Subcutaneous abdominal adipose tissue (tissue), 5 donors: Measurements from ENCODE around the gene CD226.
"Not testable (repeated sequence)": the region's sequence is repeated elsewhere in the genome, so short reads cannot be mapped to it uniquely, and the experiment has no call there.

ENCODE experiments used
- H3K27ac ChIP-seq: one replicate; pipeline ENCODE4 v1.7.0; 2013; ENCODE audit warnings: low read depth, mild to moderate bottlenecking, inconsistent platforms, low read length, moderate library complexity
- H3K27me3 ChIP-seq, 5 donors: one replicate each; pipeline ENCODE4 v1.7.0; 2013; ENCODE audit warnings: low read length in 5 of 5, inconsistent platforms in 1 of 5; ENCODE audit not compliant: control insufficient read depth in 5 of 5, insufficient read depth in 4 of 5
- H3K36me3 ChIP-seq, 5 donors: one replicate each; pipeline ENCODE4 v1.7.0; 2013; ENCODE audit warnings: low read length in 5 of 5; ENCODE audit not compliant: control insufficient read depth in 5 of 5, insufficient read depth in 5 of 5
- H3K4me1 ChIP-seq, 5 donors: one replicate each; pipeline ENCODE4 v1.7.0; 2013; ENCODE audit warnings: low read length in 5 of 5, mild to moderate bottlenecking in 3 of 5, moderate library complexity in 1 of 5; ENCODE audit not compliant: control insufficient read depth in 5 of 5, insufficient read depth in 5 of 5
- H3K4me3 ChIP-seq, 5 donors: one replicate each; pipeline ENCODE4 v1.7.0; 2013; ENCODE audit warnings: low read length in 5 of 5, low read depth in 1 of 5
- H3K9ac ChIP-seq, 5 donors: one replicate each; pipeline ENCODE4 v1.7.0; 2013; ENCODE audit warnings: low read length in 5 of 5, mild to moderate bottlenecking in 4 of 5, moderate library complexity in 3 of 5
- H3K9me3 ChIP-seq, 5 donors: one replicate each; pipeline ENCODE4 v1.7.0; 2013; ENCODE audit warnings: low read length in 5 of 5; ENCODE audit not compliant: control insufficient read depth in 5 of 5
- donor health status: healthy.
- donor health status: healthy.
- donor health status: healthy.
- donor health status: healthy.
- donor health status: healthy.

CD226 gene

GRCh38 chr18:69929041-69929774, 18.5 kb downstream of the CD226 start:
- H3K4me3 ChIP-seq: no peak overlapping the region
- H3K9ac ChIP-seq: no peak overlapping the region
- H3K9me3 ChIP-seq: no peaks in the 10 kb centered on the region
- no peaks in the 10 kb centered on the region for H3K27me3 ChIP-seq
- no peaks in the 10 kb centered on the region for H3K36me3 ChIP-seq
- no peaks in the 10 kb centered on the region for H3K4me1 ChIP-seq
- no peak overlapping the region for H3K27ac ChIP-seq

GRCh38 chr18:69916412-69916811, 31.3 kb downstream of the CD226 start:
- Histone ChIP-seq H3K4me3 (no peak overlapping the region), H3K36me3 (no peaks in the 10 kb centered on the region), H3K9ac (no peak overlapping the region), H3K9me3 (no peaks in the 10 kb centered on the region), H3K27ac (no peak overlapping the region), H3K4me1 (no peaks in the 10 kb centered on the region), H3K27me3 (no peaks in the 10 kb centered on the region)

- Histone ChIP-seq H3K9ac (no peak overlapping the region), H3K27me3 (no peaks in the 10 kb centered on the region), H3K9me3 (no peaks in the 10 kb centered on the region), H3K4me1 (no peaks in the 10 kb centered on the region), H3K36me3 (no peaks in the 10 kb centered on the region), H3K4me3 (no peak overlapping the region), H3K27ac (no peak overlapping the region)
Observed at GRCh38 chr18:69908838-69909237, 38.8 kb downstream of the CD226 start.

GRCh38 chr18:69906765-69907164, 40.9 kb downstream of the CD226 start:
- no peaks in the 10 kb centered on the region for H3K27me3 ChIP-seq
- no peaks in the 10 kb centered on the region for H3K36me3 ChIP-seq

GRCh38 chr18:69900941-69901340, 46.7 kb downstream of the CD226 start:
- Histone ChIP-seq H3K27me3 (no peaks in the 10 kb centered on the region), H3K4me1 (no peaks in the 10 kb centered on the region), H3K27ac (no peak overlapping the region), H3K9ac (no peak overlapping the region), H3K36me3 (no peaks in the 10 kb centered on the region), H3K4me3 (no peak overlapping the region), H3K9me3 (peaks cover 0 to 2% (median 0%) of the 10 kb centered on the region in 5 donors)

More at GRCh38 chr18:69906765-69907164, 40.9 kb downstream of the CD226 start:
- no peak overlapping the region for H3K27ac ChIP-seq
- peaks cover 0 to 2% (median 0%) of the 10 kb centered on the region in 5 donors for H3K9me3 ChIP-seq
- H3K4me1 ChIP-seq: no peaks in the 10 kb centered on the region
- H3K9ac ChIP-seq: no peak overlapping the region
- H3K4me3 ChIP-seq: no peak overlapping the region

- not testable (repeated sequence) for H3K27ac ChIP-seq, H3K4me1 ChIP-seq
Observed at GRCh38 chr18:69899154-69899923, 48.3 kb downstream of the CD226 start.

GRCh38 chr18:69898241-69898861, 49.3 kb downstream of the CD226 start:
- Histone ChIP-seq H3K4me3 (no peak overlapping the region), H3K4me1 (no peaks in the 10 kb centered on the region), H3K36me3 (no peaks in the 10 kb centered on the region), H3K27me3 (no peaks in the 10 kb centered on the region), H3K9me3 (no peaks in the 10 kb centered on the region), H3K27ac (no peak overlapping the region), H3K9ac (no peak overlapping the region)

More at GRCh38 chr18:69899154-69899923, 48.3 kb downstream of the CD226 start:
- not testable (repeated sequence) for H3K9ac ChIP-seq, H3K9me3 ChIP-seq, H3K27me3 ChIP-seq, H3K36me3 ChIP-seq, H3K4me3 ChIP-seq

- no peaks in the 10 kb centered on the region for H3K4me1 ChIP-seq
- H3K9ac ChIP-seq: no peak overlapping the region
- no peaks in the 10 kb centered on the region for H3K9me3 ChIP-seq
- no peaks in the 10 kb centered on the region for H3K36me3 ChIP-seq
- H3K27me3 ChIP-seq: no peaks in the 10 kb centered on the region
- H3K27ac ChIP-seq: no peak overlapping the region
- no peak overlapping the region for H3K4me3 ChIP-seq
Observed at GRCh38 chr18:69897397-69898108, 50.1 kb downstream of the CD226 start.

- H3K27ac ChIP-seq: no peak overlapping the region
- H3K36me3 ChIP-seq: no peaks in the 10 kb centered on the region
- H3K27me3 ChIP-seq: no peaks in the 10 kb centered on the region
- H3K9me3 ChIP-seq: no peaks in the 10 kb centered on the region
- no peak overlapping the region for H3K9ac ChIP-seq
- H3K4me3 ChIP-seq: no peak overlapping the region
- no peaks in the 10 kb centered on the region for H3K4me1 ChIP-seq
Observed at GRCh38 chr18:69895066-69896047, 52.3 kb downstream of the CD226 start.
